Measurements from ENCODE around the gene KCNK17. TPM values are rescaled to one million over a fixed set of nuclear protein-coding genes. Genes with fewer than 3 reads are reported as not detected.

KCNK17 gene
- total RNA-seq, 1 donor from 2014 or later = not detected

GRCh38 chr6:39263303-39264037, 50.7 kb downstream of the KCNK17 start:
- H3K4me1 Mint-ChIP-seq (ENCODE audit: unreplicated experiment) = no peaks in the 10 kb centered on the region
- no peaks in the 10 kb centered on the region for H3K36me3 Mint-ChIP-seq (ENCODE audit: unreplicated experiment)
- TF ChIP-seq CTCF (IDR thresholded peaks at IDR 0.05) = no peak
- DNase-seq (ENCODE audit: extremely low spot score, unreplicated experiment) = no peak
- H3K27me3 Mint-ChIP-seq (ENCODE audit: unreplicated experiment) = peaks cover 4% of the 10 kb centered on the region
- H3K4me3 Mint-ChIP-seq (ENCODE audit: unreplicated experiment) = no peak overlapping the region
- H3K27ac Mint-ChIP-seq (ENCODE audit: unreplicated experiment) = no peak overlapping the region
- H3K9me3 Mint-ChIP-seq (ENCODE audit: unreplicated experiment) = no peaks in the 10 kb centered on the region

GRCh38 chr6:39261751-39262150, 52.5 kb downstream of the KCNK17 start:
- Mint-ChIP-seq H3K36me3 (ENCODE audit: unreplicated experiment) (no peaks in the 10 kb centered on the region), H3K27ac (ENCODE audit: unreplicated experiment) (no peak overlapping the region)

GRCh38 chr6:39260953-39261352, 53.3 kb downstream of the KCNK17 start:
- no peak for TF ChIP-seq CTCF (IDR thresholded peaks at IDR 0.05)
- no peak overlapping the region for H3K27ac Mint-ChIP-seq (ENCODE audit: unreplicated experiment)
- peaks cover 2% of the 10 kb centered on the region for H3K27me3 Mint-ChIP-seq (ENCODE audit: unreplicated experiment)
- no peaks in the 10 kb centered on the region for H3K36me3 Mint-ChIP-seq (ENCODE audit: unreplicated experiment)
- DNase-seq (ENCODE audit: extremely low spot score, unreplicated experiment) = no peak
- no peaks in the 10 kb centered on the region for H3K9me3 Mint-ChIP-seq (ENCODE audit: unreplicated experiment)
- H3K4me1 Mint-ChIP-seq (ENCODE audit: unreplicated experiment) = no peaks in the 10 kb centered on the region
- no peak overlapping the region for H3K4me3 Mint-ChIP-seq (ENCODE audit: unreplicated experiment)

More at GRCh38 chr6:39261751-39262150, 52.5 kb downstream of the KCNK17 start:
- no peak for TF ChIP-seq CTCF (IDR thresholded peaks at IDR 0.05)
- peaks cover 2% of the 10 kb centered on the region for H3K27me3 Mint-ChIP-seq (ENCODE audit: unreplicated experiment)
- no peak for DNase-seq (ENCODE audit: extremely low spot score, unreplicated experiment)
- H3K4me3 Mint-ChIP-seq (ENCODE audit: unreplicated experiment) = no peak overlapping the region
- no peaks in the 10 kb centered on the region for H3K9me3 Mint-ChIP-seq (ENCODE audit: unreplicated experiment)
- H3K4me1 Mint-ChIP-seq (ENCODE audit: unreplicated experiment) = no peaks in the 10 kb centered on the region

GRCh38 chr6:39260456-39260855, 53.8 kb downstream of the KCNK17 start:
- H3K27me3 Mint-ChIP-seq (ENCODE audit: unreplicated experiment) = peaks cover 2% of the 10 kb centered on the region
- no peaks in the 10 kb centered on the region for H3K9me3 Mint-ChIP-seq (ENCODE audit: unreplicated experiment)
- no peak for DNase-seq (ENCODE audit: extremely low spot score, unreplicated experiment)
- H3K4me3 Mint-ChIP-seq (ENCODE audit: unreplicated experiment) = no peak overlapping the region
- H3K36me3 Mint-ChIP-seq (ENCODE audit: unreplicated experiment) = no peaks in the 10 kb centered on the region
- no peaks in the 10 kb centered on the region for H3K4me1 Mint-ChIP-seq (ENCODE audit: unreplicated experiment)
- no peak for TF ChIP-seq CTCF (IDR thresholded peaks at IDR 0.05)
- H3K27ac Mint-ChIP-seq (ENCODE audit: unreplicated experiment) = no peak overlapping the region

GRCh38 chr6:39256294-39256940, 57.8 kb downstream of the KCNK17 start:
- H3K4me3 Mint-ChIP-seq (ENCODE audit: unreplicated experiment) = no peak overlapping the region
- no peak overlapping the region for H3K27ac Mint-ChIP-seq (ENCODE audit: unreplicated experiment)
- DNase-seq (ENCODE audit: extremely low spot score, unreplicated experiment) = no peak
- H3K9me3 Mint-ChIP-seq (ENCODE audit: unreplicated experiment) = peaks cover 3% of the 10 kb centered on the region
- H3K36me3 Mint-ChIP-seq (ENCODE audit: unreplicated experiment) = no peaks in the 10 kb centered on the region
- peaks cover 15% of the 10 kb centered on the region for H3K27me3 Mint-ChIP-seq (ENCODE audit: unreplicated experiment)
- no peaks in the 10 kb centered on the region for H3K4me1 Mint-ChIP-seq (ENCODE audit: unreplicated experiment)
- no peak for TF ChIP-seq CTCF (IDR thresholded peaks at IDR 0.05)

Data from osteocyte (in vitro differentiated cells).